GM23248 (cell line): ENCODE measurements around the gene UBR3.
"Not testable (repeated sequence)": the region's sequence is repeated elsewhere in the genome, so short reads cannot be mapped to it uniquely, and the experiment has no call there.

Source experiments
- EZH2 ChIP-seq: fragments of 200-600 bp; sonication (generic); IDR thresholded peaks from 2 replicates; pipeline ENCODE4 v1.6.1; 2018; ENCODE audit warnings: antibody characterized with exemption, mild to moderate bottlenecking; ENCODE audit not compliant: insufficient read depth, poor library complexity, severe bottlenecking
- EZH2phosphoT487 ChIP-seq: fragments of 200-600 bp; sonication (generic); IDR thresholded peaks from 2 replicates; pipeline ENCODE4 v1.6.1; 2018; ENCODE audit warnings: antibody characterized with exemption, moderate library complexity, mild to moderate bottlenecking, low read depth; ENCODE audit not compliant: insufficient read depth

DNA sequence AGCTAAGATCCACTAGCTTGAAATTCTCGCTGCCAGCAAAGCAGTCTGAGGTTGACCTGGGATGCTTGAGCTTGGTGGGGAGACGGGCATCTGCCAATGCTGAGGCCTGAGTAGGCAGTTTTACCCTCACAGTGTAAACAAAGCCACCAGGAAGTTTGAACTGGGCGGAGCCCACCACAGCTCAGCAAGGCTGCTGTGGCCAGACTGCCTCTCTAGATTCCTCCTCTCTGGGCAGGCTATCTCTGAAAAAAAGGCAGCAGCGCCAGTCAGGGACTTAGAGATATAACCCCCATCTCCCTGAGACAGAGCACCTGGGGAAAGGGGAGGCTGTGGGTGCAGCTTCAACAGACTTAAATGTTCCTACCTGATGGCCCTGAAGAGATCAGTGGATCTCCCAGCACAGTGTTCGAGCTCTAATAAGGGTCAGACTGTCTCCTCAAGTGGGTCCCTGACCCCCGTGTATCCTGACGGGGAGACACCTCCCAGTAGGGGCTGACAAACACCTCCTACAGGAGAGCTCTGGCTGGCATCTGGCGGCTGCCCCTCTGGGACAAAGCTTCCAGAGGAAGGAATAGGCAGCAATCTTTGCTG is 299.0 kb downstream of the UBR3 start:
- not testable (repeated sequence) for TF ChIP-seq EZH2, EZH2phosphoT487
